ENCODE data around the gene LDB3. TPM values are rescaled to one million over a fixed set of nuclear protein-coding genes. Genes with fewer than 3 reads are reported as not detected.

The LDB3 gene
- total and polyA plus RNA-seq, 2 of the 4 experiments (the other 2 are of a cell fraction), result 0.36 to 2.6 TPM

- Histone ChIP-seq H3K23ac (ENCODE audit: low read depth, low read length) (no peak overlapping the region), H3K4me3 (ENCODE audit: insufficient read depth, low read depth, low read length) (no peak overlapping the region), H3K9me3 (ENCODE audit: control insufficient read depth, insufficient read depth, low read length) (no peaks in the 10 kb centered on the region), H3K27me3 (ENCODE audit: control insufficient read depth, insufficient read depth, low read length) (no peaks in the 10 kb centered on the region; the same call in none of the 2 replicates), H3K56ac (ENCODE audit: extremely low read depth, insufficient read depth, low read length) (no peak overlapping the region), H4K20me1 (ENCODE audit: insufficient read depth, low read length) (no peaks in the 10 kb centered on the region), H4K8ac (ENCODE audit: low read depth in 2 of 2, low read length in 2 of 2) (no peak overlapping the region), H4K5ac (ENCODE audit: low read depth, low read length) (no peak overlapping the region), H2BK20ac (ENCODE audit: low read depth, low read length) (no peak overlapping the region), H2AK5ac (ENCODE audit: low read depth, low read length) (no peak overlapping the region), H3K14ac (replicated peaks; ENCODE audit: low read depth, low read length) (no peak overlapping the region), H2AFZ (replicated peaks; ENCODE audit: low read length, poor library complexity) (no peak overlapping the region), H4K91ac (ENCODE audit: insufficient read depth, low read depth, low read length) (no peak overlapping the region), H2BK120ac (ENCODE audit: low read depth, low read length) (no peak overlapping the region), H3K4me2 (ENCODE audit: low read depth, low read length) (no peak overlapping the region), H3K79me1 (ENCODE audit: low read depth in 1 of 2, low read length in 2 of 2) (no peaks in the 10 kb centered on the region), H3K27ac (ENCODE audit: insufficient read depth, low read length) (no peak overlapping the region), H3K36me3 (ENCODE audit: control insufficient read depth, insufficient read depth, low read length) (no peaks in the 10 kb centered on the region), H3K9me1 (ENCODE audit: insufficient read depth, low read length) (no peaks in the 10 kb centered on the region; the same call in 1 of the 2 replicates), H3K4me1 (ENCODE audit: control insufficient read depth, insufficient read depth, low read length) (peaks cover 7% of the 10 kb centered on the region; the same call in 1 of the 2 replicates), H2BK15ac (ENCODE audit: low read depth, low read length) (no peak overlapping the region), H3K18ac (ENCODE audit: low read depth, low read length) (no peak overlapping the region), H3K9ac (ENCODE audit: low read depth, low read length) (no peak overlapping the region), H3K4ac (ENCODE audit: low read depth, low read length) (no peak overlapping the region), H2AK9ac (replicated peaks; ENCODE audit: low read depth, low read length, poor library complexity) (no peak overlapping the region), H2BK5ac (ENCODE audit: low read depth, low read length, poor library complexity, severe bottlenecking) (no peak overlapping the region)
- ATAC-seq (ENCODE audit: low read depth) (no peak), DNase-seq (no peak)
- in situ Hi-C loops (cut with MboI; ENCODE audit: low sequenced_read_pairs) (no loop called here), intact Hi-C loops (cut with micrococcal nuclease) (loop anchor here (5.0 kb wide), 1 partner anchor 36 kb away; no protein-coding TSS in a partner anchor), dilution Hi-C loops (cut with HindIII; ENCODE audit: low sequenced_read_pairs, unreplicated experiment) (no loop called here)
- ChIA-PET POLR2A (ENCODE audit: unreplicated experiment) (no interaction called here), CTCF (interaction anchor here (1.0 kb wide), 1 partner anchor 9 kb away, joined by 3 read pairs; no protein-coding TSS in a partner anchor)
- TF ChIP-seq FOS (IDR thresholded peaks at IDR 0.05; ENCODE audit: low read depth, low read length) (no peak), MXI1 (IDR thresholded peaks at IDR 0.05; ENCODE audit: borderline replicate concordance, low read depth, low read length) (no peak), POLR2A (IDR thresholded peaks at IDR 0.05; ENCODE audit: low read depth, low read length) (no peak), MAZ (IDR thresholded peaks at IDR 0.05; ENCODE audit: borderline replicate concordance, low read depth, low read length) (no peak), BHLHE40 (IDR thresholded peaks at IDR 0.05; ENCODE audit: low read depth, low read length) (no peak), SMC3 (IDR thresholded peaks at IDR 0.05; ENCODE audit: low read depth, low read length) (no peak), RCOR1 (IDR thresholded peaks at IDR 0.05; ENCODE audit: insufficient replicate concordance, low read length) (no peak), CEBPB (IDR thresholded peaks at IDR 0.05; ENCODE audit: low read depth, low read length) (no peak), CHD1 (IDR thresholded peaks at IDR 0.05; ENCODE audit: low read depth, low read length) (no peak), ELK1 (IDR thresholded peaks at IDR 0.05; ENCODE audit: borderline replicate concordance, low read depth, low read length) (no peak), MAFK (IDR thresholded peaks at IDR 0.05; ENCODE audit: low read depth, low read length) (no peak), NFE2L2 (IDR thresholded peaks at IDR 0.05; ENCODE audit: low read depth, low read length) (no peak), RFX5 (IDR thresholded peaks at IDR 0.05; ENCODE audit: low read depth, low read length) (no peak), USF2 (IDR thresholded peaks at IDR 0.05; ENCODE audit: low read depth, low read length) (no peak), CTCF (conservative IDR thresholded peaks at IDR 0.05; ENCODE audit: low read depth, low read length) (no peak)
- no TSS peak for BruUV-seq (replicated peaks)
- no CpG with 5 or more reads among the region's 2 CpGs for WGBS, 2 experiments (ENCODE audit: extremely low coverage in 2 of 2, insufficient read length in 1 of 2)
These were observed 40.0 kb upstream of the LDB3 start for GRCh38 chr10:86628311-86628710.

Data from IMR-90 (cell line).